ENCODE results near the gene LRRN2. TPM values are rescaled to one million over a fixed set of nuclear protein-coding genes. Genes with fewer than 3 reads are reported as not detected.

LRRN2 gene
- total and polyA plus RNA-seq, 9 of the 15 experiments (the other 6 are each of a cell fraction or from before 2014, with no cell fraction given) = 0.05 TPM; not detected in 8

DNA sequence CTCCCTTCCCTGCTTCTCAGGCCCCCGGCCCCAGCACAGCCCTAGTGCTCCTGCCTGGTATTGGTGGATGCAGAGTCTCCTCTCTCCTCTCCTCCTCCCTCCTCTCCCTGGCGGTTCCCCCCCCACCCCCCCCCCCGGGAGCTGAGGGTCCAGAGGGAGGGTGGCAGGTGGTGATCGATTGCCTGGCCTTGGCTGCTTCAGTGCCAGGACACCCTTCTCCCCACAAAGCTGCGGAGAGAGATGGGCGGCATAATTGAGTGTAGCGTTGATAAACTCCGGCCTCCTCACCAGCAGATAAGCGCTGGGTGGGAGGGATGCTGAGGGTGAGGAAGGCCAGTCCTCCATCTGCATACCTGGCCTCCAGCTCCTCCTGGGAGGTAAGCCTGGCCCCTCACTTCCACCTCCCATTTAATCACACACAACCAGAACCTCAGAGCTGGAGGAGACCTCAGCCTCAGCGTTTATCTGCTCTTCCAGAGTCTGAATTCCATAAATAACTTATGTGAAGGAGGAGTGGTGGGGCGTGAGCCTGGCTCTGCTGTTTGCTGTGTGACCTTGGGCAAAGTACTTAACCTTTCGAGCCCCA is 60.8 kb downstream of the LRRN2 start (continued):
- TF ChIP-seq, protein P1, sequence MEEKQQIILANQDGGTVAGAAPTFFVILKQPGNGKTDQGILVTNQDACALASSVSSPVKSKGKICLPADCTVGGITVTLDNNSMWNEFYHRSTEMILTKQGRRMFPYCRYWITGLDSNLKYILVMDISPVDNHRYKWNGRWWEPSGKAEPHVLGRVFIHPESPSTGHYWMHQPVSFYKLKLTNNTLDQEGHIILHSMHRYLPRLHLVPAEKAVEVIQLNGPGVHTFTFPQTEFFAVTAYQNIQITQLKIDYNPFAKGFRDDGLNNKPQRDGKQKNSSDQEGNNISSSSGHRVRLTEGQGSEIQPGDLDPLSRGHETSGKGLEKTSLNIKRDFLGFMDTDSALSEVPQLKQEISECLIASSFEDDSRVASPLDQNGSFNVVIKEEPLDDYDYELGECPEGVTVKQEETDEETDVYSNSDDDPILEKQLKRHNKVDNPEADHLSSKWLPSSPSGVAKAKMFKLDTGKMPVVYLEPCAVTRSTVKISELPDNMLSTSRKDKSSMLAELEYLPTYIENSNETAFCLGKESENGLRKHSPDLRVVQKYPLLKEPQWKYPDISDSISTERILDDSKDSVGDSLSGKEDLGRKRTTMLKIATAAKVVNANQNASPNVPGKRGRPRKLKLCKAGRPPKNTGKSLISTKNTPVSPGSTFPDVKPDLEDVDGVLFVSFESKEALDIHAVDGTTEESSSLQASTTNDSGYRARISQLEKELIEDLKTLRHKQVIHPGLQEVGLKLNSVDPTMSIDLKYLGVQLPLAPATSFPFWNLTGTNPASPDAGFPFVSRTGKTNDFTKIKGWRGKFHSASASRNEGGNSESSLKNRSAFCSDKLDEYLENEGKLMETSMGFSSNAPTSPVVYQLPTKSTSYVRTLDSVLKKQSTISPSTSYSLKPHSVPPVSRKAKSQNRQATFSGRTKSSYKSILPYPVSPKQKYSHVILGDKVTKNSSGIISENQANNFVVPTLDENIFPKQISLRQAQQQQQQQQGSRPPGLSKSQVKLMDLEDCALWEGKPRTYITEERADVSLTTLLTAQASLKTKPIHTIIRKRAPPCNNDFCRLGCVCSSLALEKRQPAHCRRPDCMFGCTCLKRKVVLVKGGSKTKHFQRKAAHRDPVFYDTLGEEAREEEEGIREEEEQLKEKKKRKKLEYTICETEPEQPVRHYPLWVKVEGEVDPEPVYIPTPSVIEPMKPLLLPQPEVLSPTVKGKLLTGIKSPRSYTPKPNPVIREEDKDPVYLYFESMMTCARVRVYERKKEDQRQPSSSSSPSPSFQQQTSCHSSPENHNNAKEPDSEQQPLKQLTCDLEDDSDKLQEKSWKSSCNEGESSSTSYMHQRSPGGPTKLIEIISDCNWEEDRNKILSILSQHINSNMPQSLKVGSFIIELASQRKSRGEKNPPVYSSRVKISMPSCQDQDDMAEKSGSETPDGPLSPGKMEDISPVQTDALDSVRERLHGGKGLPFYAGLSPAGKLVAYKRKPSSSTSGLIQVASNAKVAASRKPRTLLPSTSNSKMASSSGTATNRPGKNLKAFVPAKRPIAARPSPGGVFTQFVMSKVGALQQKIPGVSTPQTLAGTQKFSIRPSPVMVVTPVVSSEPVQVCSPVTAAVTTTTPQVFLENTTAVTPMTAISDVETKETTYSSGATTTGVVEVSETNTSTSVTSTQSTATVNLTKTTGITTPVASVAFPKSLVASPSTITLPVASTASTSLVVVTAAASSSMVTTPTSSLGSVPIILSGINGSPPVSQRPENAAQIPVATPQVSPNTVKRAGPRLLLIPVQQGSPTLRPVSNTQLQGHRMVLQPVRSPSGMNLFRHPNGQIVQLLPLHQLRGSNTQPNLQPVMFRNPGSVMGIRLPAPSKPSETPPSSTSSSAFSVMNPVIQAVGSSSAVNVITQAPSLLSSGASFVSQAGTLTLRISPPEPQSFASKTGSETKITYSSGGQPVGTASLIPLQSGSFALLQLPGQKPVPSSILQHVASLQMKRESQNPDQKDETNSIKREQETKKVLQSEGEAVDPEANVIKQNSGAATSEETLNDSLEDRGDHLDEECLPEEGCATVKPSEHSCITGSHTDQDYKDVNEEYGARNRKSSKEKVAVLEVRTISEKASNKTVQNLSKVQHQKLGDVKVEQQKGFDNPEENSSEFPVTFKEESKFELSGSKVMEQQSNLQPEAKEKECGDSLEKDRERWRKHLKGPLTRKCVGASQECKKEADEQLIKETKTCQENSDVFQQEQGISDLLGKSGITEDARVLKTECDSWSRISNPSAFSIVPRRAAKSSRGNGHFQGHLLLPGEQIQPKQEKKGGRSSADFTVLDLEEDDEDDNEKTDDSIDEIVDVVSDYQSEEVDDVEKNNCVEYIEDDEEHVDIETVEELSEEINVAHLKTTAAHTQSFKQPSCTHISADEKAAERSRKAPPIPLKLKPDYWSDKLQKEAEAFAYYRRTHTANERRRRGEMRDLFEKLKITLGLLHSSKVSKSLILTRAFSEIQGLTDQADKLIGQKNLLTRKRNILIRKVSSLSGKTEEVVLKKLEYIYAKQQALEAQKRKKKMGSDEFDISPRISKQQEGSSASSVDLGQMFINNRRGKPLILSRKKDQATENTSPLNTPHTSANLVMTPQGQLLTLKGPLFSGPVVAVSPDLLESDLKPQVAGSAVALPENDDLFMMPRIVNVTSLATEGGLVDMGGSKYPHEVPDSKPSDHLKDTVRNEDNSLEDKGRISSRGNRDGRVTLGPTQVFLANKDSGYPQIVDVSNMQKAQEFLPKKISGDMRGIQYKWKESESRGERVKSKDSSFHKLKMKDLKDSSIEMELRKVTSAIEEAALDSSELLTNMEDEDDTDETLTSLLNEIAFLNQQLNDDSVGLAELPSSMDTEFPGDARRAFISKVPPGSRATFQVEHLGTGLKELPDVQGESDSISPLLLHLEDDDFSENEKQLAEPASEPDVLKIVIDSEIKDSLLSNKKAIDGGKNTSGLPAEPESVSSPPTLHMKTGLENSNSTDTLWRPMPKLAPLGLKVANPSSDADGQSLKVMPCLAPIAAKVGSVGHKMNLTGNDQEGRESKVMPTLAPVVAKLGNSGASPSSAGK (IDR thresholded peaks at IDR 0.05) = no peak
- TF ChIP-seq ZNF778 (CRISPR knock-in tag; IDR thresholded peaks at IDR 0.05) (no peak), ZBTB43 (CRISPR knock-in tag; IDR thresholded peaks at IDR 0.05) (no peak), PCBP2 (IDR thresholded peaks at IDR 0.05; ENCODE audit: low read depth, low read length, poor library complexity, severe bottlenecking) (no peak), PRMT5 (CRISPR knock-in tag; IDR thresholded peaks at IDR 0.05) (no peak), EHMT2 (IDR thresholded peaks at IDR 0.05) (no peak), NFRKB (IDR thresholded peaks at IDR 0.05; ENCODE audit: low read depth) (no peak), KHSRP (IDR thresholded peaks at IDR 0.05) (no peak), RBFOX2 (IDR thresholded peaks at IDR 0.05; ENCODE audit: low read depth, low read length) (no peak), SIN3A (IDR thresholded peaks at IDR 0.05; ENCODE audit: borderline replicate concordance in 2 of 2, control insufficient read depth in 1 of 2, low read depth in 2 of 2, low read length in 2 of 2) (no peak), CEBPG (CRISPR knock-in tag; IDR thresholded peaks at IDR 0.05) (no peak), CEBPG (tag; conservative IDR thresholded peaks at IDR 0.05 in 1 of 2, IDR thresholded peaks at IDR 0.05 in 1 of 2) (no peak), DMBX1 (CRISPR knock-in tag; IDR thresholded peaks at IDR 0.05; ENCODE audit: borderline replicate concordance) (no peak), RHOXF2B (CRISPR knock-in tag; conservative IDR thresholded peaks at IDR 0.05) (no peak)
- TF ChIP-seq, protein P2, sequence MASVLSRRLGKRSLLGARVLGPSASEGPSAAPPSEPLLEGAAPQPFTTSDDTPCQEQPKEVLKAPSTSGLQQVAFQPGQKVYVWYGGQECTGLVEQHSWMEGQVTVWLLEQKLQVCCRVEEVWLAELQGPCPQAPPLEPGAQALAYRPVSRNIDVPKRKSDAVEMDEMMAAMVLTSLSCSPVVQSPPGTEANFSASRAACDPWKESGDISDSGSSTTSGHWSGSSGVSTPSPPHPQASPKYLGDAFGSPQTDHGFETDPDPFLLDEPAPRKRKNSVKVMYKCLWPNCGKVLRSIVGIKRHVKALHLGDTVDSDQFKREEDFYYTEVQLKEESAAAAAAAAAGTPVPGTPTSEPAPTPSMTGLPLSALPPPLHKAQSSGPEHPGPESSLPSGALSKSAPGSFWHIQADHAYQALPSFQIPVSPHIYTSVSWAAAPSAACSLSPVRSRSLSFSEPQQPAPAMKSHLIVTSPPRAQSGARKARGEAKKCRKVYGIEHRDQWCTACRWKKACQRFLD (CRISPR knock-in tag; IDR thresholded peaks at IDR 0.05) = no peak

Measured in K562 (cell line).